HG02970 (cell line): ENCODE data around the gene GRIK5.

ENCODE experiments used
- ATAC-seq: cut with Tn5 transposase; IDR thresholded peaks from one replicate; pipeline ENCODE4 v1.9.1; 2021; ENCODE audit warnings: mild to moderate bottlenecking, moderate library complexity, moderate number of reproducible peaks; ENCODE audit not compliant: unreplicated experiment, low FRiP score

Gene GRIK5

GRCh38 chr19:42076380-42076944, 6.5 kb upstream of the GRIK5 start:
- no peak for ATAC-seq

- ATAC-seq, result peak; percentile 93
Measured at GRCh38 chr19:42075616-42076379, 5.8 kb upstream of the GRIK5 start, which contains the start of gene ZNF574. Gene ZNF574, plus strand, starts transcription at chr19:42076166. Its CDS starts 2,441 bp downstream, at chr19:42078607.

- no peak for ATAC-seq
Measured at GRCh38 chr19:42075364-42075615, 5.3 kb upstream of the GRIK5 start.

DNA sequence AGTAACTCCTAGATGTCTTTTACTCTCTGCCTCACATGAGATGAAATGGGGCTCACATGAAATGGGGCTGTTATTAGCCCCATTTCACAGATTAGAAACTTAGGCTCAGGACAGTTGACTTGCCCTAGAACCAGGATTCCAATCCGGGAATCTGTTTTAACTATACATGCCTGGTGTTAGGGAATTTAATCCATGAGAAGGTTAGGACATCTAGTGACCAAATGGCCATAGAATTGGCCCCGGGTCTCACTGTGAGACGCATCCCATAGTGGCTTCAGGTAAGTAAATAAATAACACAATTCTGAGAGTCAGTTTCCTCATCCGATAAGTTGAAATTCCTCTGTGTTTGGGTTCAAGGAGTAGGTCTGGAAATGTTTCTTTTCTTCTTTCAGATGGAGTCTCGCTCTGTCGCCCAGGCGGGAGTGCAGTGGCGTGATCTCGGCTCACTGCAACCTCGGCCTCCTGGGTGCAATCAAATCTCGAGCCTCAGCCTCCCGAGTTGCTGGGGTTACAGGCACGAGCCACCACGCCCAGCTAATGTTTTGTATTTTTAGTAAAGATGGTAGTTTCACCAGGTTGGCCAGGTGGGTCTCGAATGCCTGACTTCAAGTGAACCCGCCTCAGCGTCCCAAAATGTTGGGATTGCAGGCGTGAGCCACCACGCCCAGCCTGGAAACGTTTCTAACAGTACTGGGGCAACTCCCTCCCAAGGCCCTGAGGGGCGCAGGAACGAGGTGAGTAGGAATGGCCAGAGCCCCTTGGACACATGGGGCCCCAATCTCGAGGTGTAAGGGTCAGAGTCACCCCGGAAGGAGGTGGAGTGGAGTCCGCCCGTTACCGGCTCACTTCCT, 4.7 kb upstream of the GRIK5 start:
- ATAC-seq, result no peak

DNA sequence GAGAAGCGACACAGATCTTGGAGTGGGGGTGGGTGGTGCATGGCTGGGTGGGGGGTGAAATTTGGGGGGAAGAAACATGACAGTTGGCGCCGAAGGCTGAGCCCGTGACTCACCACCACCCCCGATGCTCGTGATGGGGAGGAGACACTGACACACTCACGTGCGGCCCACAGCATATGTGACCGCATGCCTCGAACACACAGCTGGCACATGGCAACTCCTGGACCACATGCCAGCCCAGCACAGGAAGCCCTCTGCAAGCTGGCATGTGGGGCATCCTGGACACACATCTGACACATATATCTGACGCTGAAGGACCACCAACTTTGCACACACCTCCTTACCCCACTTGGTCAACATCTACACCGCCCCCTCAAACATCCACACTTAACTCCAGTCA, 1.2 kb upstream of the GRIK5 start:
- ATAC-seq, result no peak

DNA sequence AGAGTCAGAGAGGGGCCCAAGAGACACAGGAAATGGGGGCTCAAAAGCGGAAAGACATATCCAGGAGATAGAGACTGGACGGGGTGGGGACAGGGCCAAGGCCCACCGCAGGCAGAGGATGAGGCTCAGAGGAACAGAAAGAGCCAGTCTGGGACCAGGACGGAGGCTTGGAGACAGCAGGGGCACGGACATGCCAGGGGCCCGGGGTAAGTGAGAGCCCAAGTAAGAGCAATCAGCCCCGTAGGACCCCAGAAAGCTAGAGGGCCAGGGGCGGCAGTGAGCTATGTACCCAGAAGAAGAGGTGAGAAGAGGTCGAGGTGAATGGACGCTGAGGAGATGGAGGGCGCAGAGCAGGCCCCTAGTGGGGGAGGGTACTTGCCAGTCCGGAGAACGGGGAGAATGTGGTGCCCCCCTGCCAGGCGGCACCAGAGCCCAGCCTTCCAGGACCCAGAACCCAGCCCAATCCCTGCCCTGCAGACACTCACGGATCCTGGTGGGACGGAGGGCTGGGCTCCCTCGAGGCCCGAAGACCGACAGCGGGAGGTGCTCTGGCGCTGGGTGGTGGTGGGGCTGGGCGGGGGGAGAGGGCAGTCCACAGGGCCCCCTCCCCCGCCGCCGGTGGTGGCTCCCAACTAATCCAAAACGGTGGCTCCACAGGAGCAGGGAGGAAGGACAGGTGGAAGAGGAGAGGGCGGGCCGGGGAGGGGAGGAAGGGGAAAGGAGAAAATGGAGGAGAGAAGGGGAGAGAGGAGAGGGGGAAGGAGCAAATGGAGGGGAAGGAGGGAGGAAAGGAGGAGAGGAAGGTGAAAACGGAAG, 1.0 kb downstream of the GRIK5 start:
- no peak for ATAC-seq

DNA sequence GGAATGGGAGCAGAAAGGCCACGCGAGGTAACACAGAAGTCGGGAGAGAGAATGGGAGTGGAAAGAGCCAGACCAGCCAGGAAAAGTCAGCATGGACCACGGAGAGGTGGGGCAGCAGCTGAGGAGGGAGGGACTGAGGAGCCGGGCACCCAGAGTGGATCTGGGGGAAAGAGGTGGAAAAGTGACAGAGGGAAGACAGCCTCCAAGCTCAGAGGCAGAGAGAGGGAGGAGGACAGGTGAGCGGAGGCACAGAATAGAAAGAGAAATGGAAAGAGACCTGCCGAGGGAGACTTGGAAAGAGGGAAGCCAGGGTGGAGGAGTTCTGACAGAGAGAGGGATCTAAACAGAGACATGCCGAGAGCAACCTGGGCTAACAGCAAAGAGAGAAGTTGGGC, 1.6 kb downstream of the GRIK5 start:
- ATAC-seq, result no peak

DNA sequence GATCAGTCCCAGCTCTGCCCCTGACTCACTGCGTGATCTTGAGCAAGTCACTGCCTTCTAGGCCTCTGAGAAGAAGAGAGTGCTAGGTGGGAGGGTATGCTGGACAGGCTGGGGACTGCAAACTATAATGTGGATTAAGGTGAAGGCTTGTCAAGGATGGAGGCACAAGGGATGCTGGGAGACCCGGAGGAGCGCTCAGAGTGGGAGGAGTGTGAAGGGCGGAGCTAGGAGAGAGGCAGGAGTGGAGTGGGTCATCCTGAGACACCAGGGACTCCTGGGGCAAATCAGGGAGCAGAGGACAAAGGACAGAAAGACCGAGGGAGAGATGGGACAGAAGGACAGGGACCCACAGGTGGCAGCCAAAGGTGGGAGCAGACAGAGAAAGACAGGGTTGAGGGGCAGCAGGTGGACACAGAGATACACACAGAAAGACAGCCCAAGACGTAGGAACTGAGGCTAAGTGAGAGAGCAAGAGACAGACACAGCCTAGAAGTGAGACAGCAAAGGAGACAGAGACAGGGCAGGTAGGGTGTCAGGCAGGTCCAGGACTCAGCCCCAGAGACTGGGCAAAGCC, 2.6 kb downstream of the GRIK5 start:
- no peak for ATAC-seq

GRCh38 chr19:42066075-42066754, 3.8 kb downstream of the GRIK5 start:
- ATAC-seq, result no peak

DNA sequence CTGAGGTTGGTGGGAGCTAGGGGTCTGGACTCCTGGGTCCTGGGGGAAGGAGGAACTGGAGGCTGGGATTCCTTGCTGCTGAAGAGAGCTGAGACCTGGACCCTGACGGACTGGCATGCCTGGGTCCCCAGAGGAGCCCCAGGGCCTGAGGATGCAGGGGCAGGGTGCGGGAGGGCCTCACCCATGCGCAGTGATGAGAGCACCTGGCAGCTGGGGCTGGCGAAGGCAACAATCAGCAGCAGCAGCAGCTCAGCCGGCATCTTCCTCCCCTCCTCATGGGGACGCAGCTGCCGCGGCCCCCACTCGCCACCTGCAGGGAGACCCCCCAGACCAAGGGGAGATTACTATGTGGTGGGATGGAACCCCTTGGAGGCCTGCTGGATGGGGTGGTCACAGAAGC, 4.5 kb downstream of the GRIK5 start:
- ATAC-seq, result no peak

GRCh38 chr19:42065051-42065450, 5.0 kb downstream of the GRIK5 start:
- no peak for ATAC-seq

DNA sequence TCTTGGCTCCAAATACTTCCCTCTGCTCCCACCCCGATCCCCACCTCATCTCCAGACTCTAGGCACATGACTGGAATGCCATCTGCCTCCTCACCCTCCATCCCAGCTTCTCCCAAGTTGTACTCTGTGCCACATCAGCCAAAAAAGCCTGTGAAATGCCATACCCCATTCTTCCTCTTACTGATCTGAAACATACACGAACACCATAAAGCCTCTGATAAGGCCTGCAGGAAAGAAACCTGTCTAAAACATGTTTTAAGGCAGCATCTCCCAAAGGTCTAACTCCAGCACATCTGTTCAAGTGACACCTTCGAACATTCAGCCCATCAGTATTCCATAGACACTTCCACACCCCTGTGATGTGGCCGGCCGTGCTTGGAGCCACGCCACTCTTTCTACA, 5.6 kb downstream of the GRIK5 start:
- no peak for ATAC-seq

DNA sequence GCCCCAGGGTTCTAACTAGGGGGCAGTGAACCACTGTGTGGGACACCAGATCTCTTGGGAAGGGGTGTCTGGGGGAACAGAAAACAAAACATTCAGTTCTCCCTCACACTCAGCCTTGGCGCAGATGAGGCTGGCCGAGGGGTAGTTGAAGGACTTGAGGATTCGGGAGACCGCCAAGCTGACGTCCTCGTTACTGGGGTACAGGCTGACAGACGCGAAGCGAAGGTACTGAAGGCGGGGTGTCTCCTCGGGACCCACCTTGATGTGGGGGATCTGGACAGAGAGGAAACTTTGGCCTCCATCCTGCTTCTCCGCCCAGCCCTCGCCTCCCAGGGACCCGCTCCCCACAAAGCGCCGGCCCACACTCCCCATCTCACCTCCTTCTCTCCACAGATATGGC, 7.6 kb downstream of the GRIK5 start:
- ATAC-seq, result no peak

- ATAC-seq, result no peak
Measured at GRCh38 chr19:42060117-42060516, 9.9 kb downstream of the GRIK5 start.

DNA sequence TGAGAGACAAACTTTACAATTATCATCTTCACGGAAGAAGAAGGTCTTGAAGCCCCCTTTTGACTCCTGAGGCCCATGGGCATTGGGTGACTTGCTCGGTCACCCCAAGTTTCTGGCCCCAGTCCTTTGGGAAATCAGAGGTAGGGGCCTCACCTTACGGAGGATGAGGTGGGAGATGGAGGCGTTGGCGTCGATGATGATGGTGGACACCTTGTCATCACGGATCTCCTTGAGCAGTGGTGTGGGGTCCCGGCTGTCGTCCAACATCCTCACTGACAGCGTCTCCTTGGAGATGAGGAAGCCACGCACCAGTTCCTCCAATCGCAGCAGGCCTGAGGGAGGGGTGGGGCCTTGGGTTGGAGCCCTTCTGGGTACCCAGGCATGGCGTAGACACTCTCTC, 10.8 kb downstream of the GRIK5 start:
- no peak for ATAC-seq

DNA sequence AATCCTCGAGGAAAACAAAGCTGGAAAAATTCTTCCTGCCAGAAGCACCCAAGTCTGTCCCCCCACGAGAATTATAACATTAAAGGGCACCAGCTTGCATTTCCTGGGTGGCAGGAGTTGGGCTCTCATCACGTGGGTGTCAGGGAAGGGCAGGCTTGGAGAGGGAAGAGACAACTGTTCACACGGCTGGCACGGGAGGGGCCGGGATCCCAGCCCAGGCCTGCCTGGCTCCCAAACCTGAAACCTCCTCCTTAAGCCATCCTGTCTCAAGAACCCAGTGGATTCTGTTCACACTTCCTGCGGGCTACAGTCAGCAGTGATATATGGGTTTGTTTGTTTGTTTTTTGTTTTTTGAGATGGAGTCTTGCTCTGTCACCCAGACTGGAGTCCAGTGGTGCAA, 12.2 kb downstream of the GRIK5 start:
- ATAC-seq, result no peak

GRCh38 chr19:42054205-42054604, 15.8 kb downstream of the GRIK5 start:
- no peak for ATAC-seq

DNA sequence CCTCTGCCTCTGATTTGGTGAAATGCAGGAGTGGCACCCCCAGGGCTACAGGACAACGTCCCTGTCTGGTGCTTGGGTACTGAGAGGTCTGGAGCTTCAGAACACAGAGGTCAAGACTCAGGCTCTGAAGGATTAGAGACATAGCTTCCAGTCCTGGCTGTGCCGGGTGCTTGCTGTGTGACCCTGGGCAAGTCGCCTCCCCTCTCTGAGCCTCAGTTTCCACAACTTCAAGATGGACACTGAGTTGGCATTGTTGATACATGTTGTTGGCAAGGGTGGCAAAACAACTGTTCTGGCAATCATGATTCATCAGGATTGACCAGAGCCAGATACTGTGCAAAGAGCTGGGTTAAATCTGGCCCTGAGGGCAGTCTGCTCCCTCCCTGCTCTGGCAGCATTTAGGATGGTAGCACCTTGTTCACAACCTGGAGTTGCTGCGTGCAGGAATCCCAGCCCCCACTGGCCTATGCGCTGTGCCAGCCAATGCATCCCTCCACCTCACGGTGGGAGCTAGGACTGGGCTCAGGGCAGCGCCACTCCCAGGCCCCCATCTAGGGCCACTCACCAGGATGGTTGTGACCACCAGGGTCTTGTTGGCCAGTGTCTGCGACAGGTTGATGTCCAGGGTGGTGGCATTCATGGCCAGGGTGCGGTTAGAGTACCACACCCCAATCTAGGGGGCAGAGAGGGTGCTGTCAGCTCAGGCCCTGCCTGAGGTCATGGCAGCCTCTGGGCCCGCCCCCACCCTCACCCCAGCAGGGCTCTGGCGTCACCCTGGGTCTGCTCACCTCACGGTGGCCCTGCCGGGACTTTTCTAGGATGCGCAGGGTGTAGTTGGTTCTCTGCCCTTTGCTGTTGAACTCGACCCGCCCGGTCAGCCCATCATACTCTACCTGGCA, 16.7 kb downstream of the GRIK5 start:
- ATAC-seq, result no peak

DNA sequence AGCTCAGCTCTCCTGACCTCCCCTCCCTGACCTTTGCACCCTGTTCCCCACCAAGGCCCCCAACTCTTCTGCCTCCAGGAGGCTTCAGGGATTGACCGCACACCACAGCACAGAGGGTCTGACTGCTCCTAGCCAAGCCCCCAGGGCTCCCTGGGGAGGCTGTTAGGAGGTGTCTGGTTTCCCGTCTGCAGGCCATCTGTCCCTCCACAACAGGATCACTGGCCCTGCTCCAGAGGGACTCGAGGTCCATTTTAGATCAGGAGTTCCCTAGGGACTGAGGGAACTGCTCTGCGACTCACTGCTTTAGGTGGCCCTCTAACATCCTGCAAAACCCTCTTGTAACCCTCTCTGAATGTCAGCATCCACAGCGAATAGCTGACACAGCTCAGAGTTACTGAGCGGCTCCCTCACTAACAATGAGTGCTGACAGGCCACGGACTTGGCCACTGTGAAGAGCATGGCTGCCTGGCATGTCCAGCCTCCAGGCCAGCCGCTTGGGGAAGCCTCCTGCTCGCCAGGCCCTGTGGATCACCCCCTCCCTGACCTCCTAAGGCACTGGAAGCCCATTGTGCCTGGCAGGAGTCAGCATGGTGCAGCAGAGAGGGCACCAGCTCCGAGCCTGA, 17.7 kb downstream of the GRIK5 start:
- ATAC-seq, result no peak
